Keratinocyte (primary cell): ENCODE data around the gene CARD8. TPM values are rescaled to one million over a fixed set of nuclear protein-coding genes. Genes with fewer than 3 reads are reported as not detected.

Source experiments
- DNase-seq: peaks from one replicate; pipeline ENCODE4 v3.0.0-alpha.2; 2011; ENCODE audit warnings: low read depth, missing footprints, low spot score
- FAIRE-seq: peaks from 2 replicates; lab custom pipeline; 2011; peaks lifted over from hg19 to GRCh38; lab: Jason Lieb, UNC
- H2AFZ ChIP-seq: 2 replicates; pipeline ENCODE4 v1.6.0; 2012; ENCODE audit warnings: low read length, control low read depth, inconsistent platforms; ENCODE audit not compliant: control insufficient read depth
- H3K27ac ChIP-seq: 2 replicates; pipeline ENCODE4 v1.5.1; 2011; ENCODE audit warnings: low read length; ENCODE audit not compliant: control insufficient read depth, insufficient read depth
- H3K27me3 ChIP-seq: 3 replicates; pipeline ENCODE4 v1.6.0; 2011; ENCODE audit warnings: low read length; ENCODE audit not compliant: control insufficient read depth, insufficient read depth; ENCODE audit errors: extremely low read depth
- H3K36me3 ChIP-seq, 2 experiments: 2 replicates in 1 of 2; 3 replicates in 1 of 2; pipeline ENCODE4 v1.5.1; 2011; ENCODE audit warnings: low read length in 2 of 2, mild to moderate bottlenecking in 1 of 2; ENCODE audit not compliant: control insufficient read depth in 2 of 2, insufficient read depth in 2 of 2; ENCODE audit errors: extremely low read depth in 1 of 2
- H3K4me1 ChIP-seq: 3 replicates; pipeline ENCODE4 v1.5.1; 2011; ENCODE audit warnings: low read length; ENCODE audit not compliant: control insufficient read depth, insufficient read depth; ENCODE audit errors: extremely low read depth
- H3K4me2 ChIP-seq: 3 replicates; pipeline ENCODE4 v1.6.0; 2011; ENCODE audit warnings: low read depth, low read length; ENCODE audit not compliant: control insufficient read depth, insufficient read depth; ENCODE audit errors: extremely low read depth
- H3K4me3 ChIP-seq, 3 experiments: fragments of 200-600 bp in 1 of 3; sonication (generic) in 1 of 3; 2 replicates in 2 of 3; 3 replicates in 1 of 3; pipeline ENCODE4 v1.5.1; 2011 to 2016; ENCODE audit warnings: low read length in 3 of 3, mild to moderate bottlenecking in 3 of 3, control low read depth in 2 of 3, inconsistent platforms in 1 of 3, low read depth in 1 of 3, mixed read lengths in 1 of 3, mixed run types in 1 of 3, moderate library complexity in 1 of 3; ENCODE audit not compliant: control insufficient read depth in 2 of 3, insufficient read depth in 2 of 3; ENCODE audit errors: extremely low read depth in 1 of 3
- H3K79me2 ChIP-seq: 2 replicates; pipeline ENCODE4 v1.6.0; 2012; ENCODE audit warnings: low read length; ENCODE audit not compliant: control insufficient read depth, insufficient read depth
- H3K9ac ChIP-seq: 3 replicates; pipeline ENCODE4 v1.6.0; 2011; ENCODE audit warnings: low read length; ENCODE audit not compliant: control insufficient read depth, insufficient read depth; ENCODE audit errors: extremely low read depth
- H3K9me1 ChIP-seq: 3 replicates; pipeline ENCODE4 v1.6.0; 2011; ENCODE audit warnings: low read length; ENCODE audit not compliant: control insufficient read depth, insufficient read depth; ENCODE audit errors: extremely low read depth
- H3K9me3 ChIP-seq: 2 replicates; pipeline ENCODE4 v1.5.1; 2012; ENCODE audit warnings: low read depth, low read length; ENCODE audit not compliant: control insufficient read depth
- H4K20me1 ChIP-seq: 3 replicates; pipeline ENCODE4 v1.6.0; 2011; ENCODE audit warnings: low read length; ENCODE audit not compliant: control insufficient read depth, insufficient read depth; ENCODE audit errors: extremely low read depth
- CTCF ChIP-seq, 3 experiments: IDR thresholded peaks in 1 of 3; conservative IDR thresholded peaks in 1 of 3; optimal IDR thresholded peaks in 1 of 3; 2 replicates in 2 of 3; 3 replicates in 1 of 3; pipeline versions ENCODE3 to v1.5.1; 2011; ENCODE audit warnings: low read length in 3 of 3, mild to moderate bottlenecking in 3 of 3, moderate library complexity in 2 of 3, control low read depth in 1 of 3, inconsistent platforms in 1 of 3; ENCODE audit not compliant: insufficient read depth in 2 of 3; ENCODE audit errors: extremely low read depth in 1 of 3
- EZH2 ChIP-seq: IDR thresholded peaks from one replicate; pipeline ENCODE4 v1.6.1; 2012; ENCODE audit warnings: inconsistent platforms, mild to moderate bottlenecking, low read length, moderate library complexity
- dilution Hi-C: fragments of 300-500 bp; cut with MboI; formaldehyde crosslinking; loops from one replicate; pipeline ENCODE4 v1.7.0; 2020; ENCODE audit warnings: low sequenced_read_pairs; ENCODE audit not compliant: extremely low pct_ligation_motif_present
- polyA plus RNA-seq, 5 experiments: library from polyadenylated mRNA; depleted of rRNA in 3 of 5; stranded (reverse) in 3 of 5; stranded (forward) in 1 of 5; unstranded in 1 of 5; fragments of >200 nt; gene quantifications; 1 replicate in 1 of 5; 2 replicates in 3 of 5; 3 replicates in 1 of 5; pipeline versions ENCODE4 v1.2.1 to v1.2.3, GENCODE V29; 2011 to 2012; ENCODE audit warnings: missing spikeins in 2 of 5, low read depth in 1 of 5, low replicate concordance in 1 of 5

The CARD8 gene
- polyA plus RNA-seq, 1 donor (not counting 4 experiments of a cell fraction or from before 2014, with no cell fraction given) = 5.2 TPM

DNA sequence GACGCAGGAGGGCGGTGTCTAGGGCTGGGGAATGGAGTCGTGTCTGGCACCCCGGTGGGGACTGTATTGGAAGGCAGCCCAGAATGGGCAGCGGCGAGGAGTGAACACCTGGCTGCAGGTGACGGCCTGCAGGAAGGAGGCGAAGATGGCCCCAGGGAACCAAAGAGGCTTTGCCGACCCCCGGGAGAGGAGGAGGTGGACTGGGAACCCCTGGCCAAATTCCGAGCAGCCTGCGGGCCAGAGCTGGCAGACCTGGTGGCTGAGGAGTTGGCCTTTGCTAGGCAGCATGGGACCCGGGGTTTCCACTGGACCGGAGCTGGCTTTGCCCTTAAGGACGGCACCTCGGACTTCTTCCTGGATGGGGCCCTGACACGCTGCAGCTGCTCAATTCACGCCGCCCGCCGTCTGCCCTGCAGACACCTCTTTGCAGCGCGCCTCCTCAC lies 59.4 kb downstream of the CARD8 start:
- dilution Hi-C loops = no loop called here
- no peak for FAIRE-seq
- no peak overlapping the region for H2AFZ ChIP-seq

GRCh38 chr19:48194844-48195830 lies 60.6 kb downstream of the CARD8 start:
- Histone ChIP-seq H4K20me1 (no peaks in the 10 kb centered on the region), H3K4me2 (no peak overlapping the region), H3K9me3 (no peaks in the 10 kb centered on the region), H2AFZ (no peak overlapping the region), H3K9ac (no peak overlapping the region), H3K4me3 (no peak overlapping the region), H3K27ac (no peak overlapping the region), H3K27me3 (no peaks in the 10 kb centered on the region), H3K79me2 (no peaks in the 10 kb centered on the region), H3K4me1 (no peaks in the 10 kb centered on the region), H3K36me3 (no peaks in the 10 kb centered on the region), H3K9me1 (no peaks in the 10 kb centered on the region)
- DNase-seq (no peak), FAIRE-seq (no peak)
- dilution Hi-C loops = no loop called here
- TF ChIP-seq EZH2 (no peak), CTCF (optimal IDR thresholded peaks at IDR 0.05 in 1 of 3, IDR thresholded peaks at IDR 0.05 in 1 of 3, conservative IDR thresholded peaks at IDR 0.05 in 1 of 3; ENCODE audit: extremely low read depth in 1 of 3, insufficient read depth in 2 of 3, low read length in 3 of 3) (no peak)

More for the DNA sequence above, 59.4 kb downstream of the CARD8 start:
- DNase-seq = no peak
- Histone ChIP-seq H3K27me3 (no peaks in the 10 kb centered on the region), H3K4me1 (no peaks in the 10 kb centered on the region), H4K20me1 (no peaks in the 10 kb centered on the region), H3K9me1 (no peaks in the 10 kb centered on the region), H3K36me3 (no peaks in the 10 kb centered on the region), H3K9ac (no peak overlapping the region), H3K27ac (no peak overlapping the region), H3K9me3 (no peaks in the 10 kb centered on the region), H3K4me3 (no peak overlapping the region), H3K79me2 (no peaks in the 10 kb centered on the region), H3K4me2 (no peak overlapping the region)
- TF ChIP-seq EZH2 (no peak), CTCF (optimal IDR thresholded peaks at IDR 0.05 in 1 of 3, IDR thresholded peaks at IDR 0.05 in 1 of 3, conservative IDR thresholded peaks at IDR 0.05 in 1 of 3; ENCODE audit: extremely low read depth in 1 of 3, insufficient read depth in 2 of 3, low read length in 3 of 3) (no peak)
